Pons (tissue), 1 donor: ENCODE measurements around the gene SHANK1.

Experiments used
- DNase-seq: peaks from one replicate; pipeline ENCODE4 v3.0.0-alpha.2; 2016; ENCODE audit warnings: low spot score

SHANK1 gene

DNA sequence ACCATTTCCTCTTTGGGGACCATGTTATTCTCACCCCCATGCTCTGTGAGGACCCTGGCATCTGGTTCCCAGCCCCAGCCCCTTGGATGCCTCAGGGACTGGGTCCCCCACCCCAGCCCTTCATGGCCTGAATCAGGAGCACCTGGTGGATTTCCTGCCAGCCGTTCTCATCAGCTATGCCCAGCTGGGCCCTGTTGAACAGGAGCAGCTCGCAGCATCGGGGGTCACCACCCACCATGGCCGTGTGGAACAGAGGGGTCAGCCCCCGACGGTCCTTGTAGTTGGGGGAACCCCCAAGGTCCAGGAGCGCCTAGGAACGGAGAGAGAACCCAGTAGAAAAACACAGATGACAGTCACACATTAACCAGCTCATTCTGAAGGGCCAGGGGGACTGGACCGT is 7.8 kb downstream of the SHANK1 start:
- DNase-seq = no peak

DNA sequence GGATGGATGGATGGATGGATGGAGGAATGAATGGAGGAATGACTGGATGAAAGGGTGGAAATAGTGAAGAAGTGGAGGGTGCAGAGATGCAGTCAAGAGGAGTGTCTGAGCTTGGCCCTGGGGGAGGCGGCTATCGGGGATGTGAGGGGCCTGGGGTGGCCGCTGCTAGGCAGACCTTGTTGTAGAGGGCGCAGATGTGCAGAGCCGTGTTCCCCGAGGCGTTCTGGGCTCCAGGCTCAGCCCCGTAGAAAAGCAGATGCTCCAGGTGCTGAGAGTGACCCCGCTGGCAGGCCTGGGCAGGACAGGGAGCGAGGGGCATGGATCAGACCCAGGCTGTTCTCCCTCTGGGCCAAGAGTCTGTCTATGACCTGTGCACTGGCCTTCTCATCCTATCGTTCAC is 8.4 kb downstream of the SHANK1 start:
- DNase-seq = no peak

DNA sequence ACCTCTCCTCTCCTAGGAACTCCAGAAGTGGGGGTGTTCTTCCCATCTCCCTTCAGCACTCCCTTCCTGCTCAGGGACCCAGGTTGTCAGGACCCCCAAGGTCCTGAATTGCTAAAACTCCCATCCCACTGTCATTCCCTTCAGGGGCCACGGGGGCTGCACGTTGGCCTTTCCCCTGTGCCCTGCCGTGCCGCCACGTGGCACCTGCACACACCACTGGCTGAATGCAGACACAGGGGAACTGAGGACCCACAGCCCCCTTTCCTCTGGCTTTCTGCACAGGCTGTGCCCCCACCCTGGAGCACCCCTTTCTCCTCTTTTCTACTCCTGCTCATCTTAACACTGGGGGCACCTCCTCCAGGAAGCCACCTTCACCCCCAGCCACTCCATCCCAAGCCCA is 9.0 kb downstream of the SHANK1 start:
- DNase-seq = no peak

DNA sequence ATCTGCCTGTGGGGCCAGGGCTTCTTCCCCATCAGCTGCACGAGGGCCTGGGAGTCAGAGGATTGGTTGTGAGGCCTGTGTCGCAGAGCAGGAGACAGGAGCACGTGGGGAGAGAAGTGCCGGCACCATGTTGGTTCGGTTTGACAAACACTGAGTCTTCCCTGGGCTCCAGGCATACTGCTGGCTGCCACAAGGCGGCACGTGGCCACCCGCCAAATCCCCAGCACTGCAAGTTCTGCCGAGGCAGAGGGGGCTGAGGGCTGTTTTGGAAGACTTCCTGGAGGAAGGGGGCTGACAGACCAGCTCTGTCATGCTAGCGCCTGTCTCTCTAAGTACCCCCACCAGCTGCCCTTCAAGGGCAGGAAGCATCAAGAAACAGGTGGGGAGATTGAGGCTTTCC is 9.5 kb downstream of the SHANK1 start:
- no peak for DNase-seq

DNA sequence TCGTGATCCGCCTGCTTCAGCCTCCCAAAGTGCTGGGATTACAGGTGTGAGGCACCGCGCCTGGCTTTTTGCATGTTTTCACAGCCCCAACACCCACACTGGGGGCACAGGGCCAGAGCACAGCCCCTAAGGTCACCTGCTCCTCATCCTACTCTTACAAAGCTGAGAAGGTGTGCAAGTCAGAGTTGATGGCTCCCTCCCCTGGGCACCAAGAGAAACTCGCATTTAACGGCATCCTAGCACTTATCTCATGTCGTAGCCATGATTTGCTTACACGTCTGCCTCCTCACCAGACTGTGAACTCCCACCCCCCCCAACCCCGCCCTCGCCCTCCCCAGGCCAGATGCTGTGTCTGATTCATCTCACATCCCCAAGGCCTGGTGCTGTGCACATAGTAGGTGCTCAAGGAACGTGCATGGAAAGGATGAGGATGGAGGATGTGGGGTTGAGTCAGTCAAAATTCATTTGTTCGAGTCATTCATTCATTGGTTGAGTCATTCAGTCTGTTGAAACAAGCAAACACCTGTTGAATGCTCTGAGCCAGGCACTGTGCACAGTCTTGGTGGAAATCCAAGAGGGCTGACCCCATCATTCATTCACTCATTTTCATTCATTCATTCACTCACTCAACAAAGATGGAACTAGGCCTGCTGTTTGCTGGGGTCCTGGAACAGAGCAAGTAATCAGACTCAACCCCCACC is 11.3 kb downstream of the SHANK1 start:
- DNase-seq = no peak

DNA sequence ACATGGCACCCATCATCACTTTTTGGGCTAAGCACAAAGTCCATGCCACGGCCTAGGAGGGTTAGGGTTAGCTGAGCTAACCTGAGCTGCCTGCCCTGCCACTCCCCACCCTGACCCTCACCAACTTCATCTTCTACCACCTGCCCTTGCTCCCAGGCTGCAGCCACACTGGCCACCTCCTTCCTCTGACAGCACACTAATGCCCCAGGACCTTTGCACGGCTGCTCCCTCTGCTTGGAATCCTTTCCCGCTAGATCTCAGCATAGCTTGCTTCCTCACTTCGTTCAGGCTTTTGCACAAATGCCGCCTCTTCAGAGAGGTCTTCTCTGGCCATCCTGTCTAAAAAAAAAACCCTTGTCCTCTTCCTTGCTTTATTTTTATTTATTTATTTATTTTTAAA is 13.2 kb downstream of the SHANK1 start:
- no peak for DNase-seq

DNA sequence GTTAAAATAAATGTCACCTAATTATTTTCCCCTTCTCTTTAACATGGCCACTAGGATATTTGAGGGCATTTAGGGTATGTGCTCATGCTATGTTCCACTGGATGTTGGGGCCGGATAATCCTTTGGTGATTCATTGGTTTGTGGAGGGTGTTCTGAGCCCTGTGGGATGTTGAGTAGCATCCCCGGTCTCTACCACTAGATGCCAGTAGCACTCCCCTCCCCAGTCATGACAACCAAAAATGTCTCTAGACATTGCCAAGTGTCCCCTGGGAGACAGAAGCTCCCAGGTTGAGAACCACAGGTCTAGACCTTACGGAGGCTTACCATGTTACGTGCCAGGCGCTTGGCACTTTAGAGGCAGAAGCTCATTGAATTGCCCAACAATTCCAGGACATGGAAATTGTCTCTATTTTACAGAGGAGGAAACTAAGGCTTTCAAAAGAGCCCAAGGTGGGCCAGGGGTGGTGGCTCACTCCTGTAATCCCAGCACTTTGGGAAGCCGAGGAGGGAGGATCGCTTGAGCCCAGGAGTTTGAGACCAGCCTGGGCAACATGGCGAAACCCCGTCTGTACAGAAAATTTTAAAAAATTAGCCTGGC is 14.1 kb downstream of the SHANK1 start:
- no peak for DNase-seq

DNA sequence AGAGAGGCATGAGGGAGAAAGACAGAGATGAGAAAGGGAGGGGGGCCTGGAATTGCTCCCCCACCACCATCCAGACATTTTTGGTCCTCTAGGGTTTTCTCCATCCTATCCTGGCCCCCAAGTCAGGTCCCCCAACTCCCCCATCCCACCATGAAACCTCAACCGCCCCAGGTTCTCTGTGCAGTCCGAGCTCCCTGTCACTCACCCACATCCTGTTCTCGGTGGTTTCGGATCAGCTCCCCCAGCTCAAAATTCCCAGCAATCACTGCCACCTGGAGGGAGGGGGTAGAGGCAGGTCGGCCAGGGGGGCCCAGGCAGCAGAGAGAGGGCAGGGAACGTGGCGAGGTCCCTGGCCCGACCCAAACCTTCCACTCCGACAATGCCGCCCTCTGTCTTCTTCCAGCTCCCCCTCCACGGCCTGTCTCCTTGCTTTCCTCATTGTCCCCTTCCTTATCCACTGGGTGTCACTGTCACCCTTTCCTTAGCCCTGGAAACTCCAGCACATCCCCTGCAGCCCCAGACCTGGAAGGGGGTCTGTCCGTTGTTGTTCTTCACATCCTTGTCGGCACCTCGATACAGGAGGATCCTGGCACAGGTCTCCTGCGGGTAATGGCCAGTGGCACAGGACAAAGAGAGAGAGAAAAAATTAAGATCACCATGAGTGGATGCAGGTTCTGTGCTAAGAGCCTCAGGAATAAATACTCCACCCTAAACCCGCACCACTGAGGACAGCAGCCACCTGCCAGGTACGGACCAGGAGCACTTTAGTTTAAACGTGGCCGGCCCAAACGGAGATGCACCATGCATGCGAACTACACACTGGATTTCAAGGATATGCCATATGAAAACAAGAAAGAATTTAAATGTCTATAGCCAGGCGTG is 15.4 kb downstream of the SHANK1 start:
- no peak for DNase-seq

DNA sequence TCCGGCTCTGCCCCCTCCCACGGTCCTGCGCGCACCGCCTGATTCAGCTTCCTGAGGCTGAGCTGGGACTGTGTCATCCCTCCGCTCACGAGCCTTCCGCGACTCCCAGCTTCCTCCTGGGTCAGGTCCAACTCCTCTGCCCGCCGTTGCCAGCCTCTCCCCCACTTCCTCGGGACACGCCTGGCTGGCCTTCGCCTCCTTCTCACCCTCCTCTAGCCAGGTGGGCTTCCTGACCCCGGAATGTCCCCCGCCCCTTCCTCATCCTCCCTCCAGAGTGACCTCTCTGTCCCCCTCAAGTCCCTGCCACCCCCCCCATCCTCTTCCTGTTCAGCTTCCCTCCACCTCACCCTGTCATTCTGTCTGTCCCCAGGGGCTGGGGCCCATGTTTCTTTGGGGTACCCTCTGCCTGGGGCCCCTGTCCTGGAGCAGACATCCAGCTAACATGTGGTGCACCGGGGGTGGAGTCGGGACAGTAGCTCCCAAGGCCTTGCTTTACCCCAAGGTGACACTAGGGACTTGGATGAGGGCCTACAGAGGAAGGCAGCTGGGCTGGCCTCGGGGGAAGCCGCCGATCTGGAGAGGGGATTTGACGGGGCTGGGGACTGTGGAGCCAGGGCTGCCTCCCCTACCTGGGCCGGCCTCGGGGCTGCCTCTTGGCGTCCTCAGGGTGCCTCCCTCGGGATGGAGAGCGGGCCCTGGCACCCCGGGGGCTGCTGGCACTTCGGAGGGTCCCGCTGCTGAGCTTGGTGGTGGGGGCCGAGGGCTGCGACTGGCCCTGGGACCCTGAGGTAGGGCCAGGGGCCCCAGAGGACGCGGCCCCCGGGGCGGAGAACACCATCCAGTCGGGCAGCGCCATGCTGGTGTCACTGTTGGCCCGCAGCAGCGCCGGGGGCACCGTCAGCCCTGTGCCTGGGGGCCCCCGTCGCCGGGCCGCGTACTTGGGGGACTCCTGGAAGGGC is 16.5 kb downstream of the SHANK1 start:
- no peak for DNase-seq

- DNase-seq = no peak
Measured at GRCh38 chr19:50702158-50702870, 17.3 kb downstream of the SHANK1 start.

GRCh38 chr19:50701367-50701985 is 18.1 kb downstream of the SHANK1 start:
- no peak for DNase-seq

DNA sequence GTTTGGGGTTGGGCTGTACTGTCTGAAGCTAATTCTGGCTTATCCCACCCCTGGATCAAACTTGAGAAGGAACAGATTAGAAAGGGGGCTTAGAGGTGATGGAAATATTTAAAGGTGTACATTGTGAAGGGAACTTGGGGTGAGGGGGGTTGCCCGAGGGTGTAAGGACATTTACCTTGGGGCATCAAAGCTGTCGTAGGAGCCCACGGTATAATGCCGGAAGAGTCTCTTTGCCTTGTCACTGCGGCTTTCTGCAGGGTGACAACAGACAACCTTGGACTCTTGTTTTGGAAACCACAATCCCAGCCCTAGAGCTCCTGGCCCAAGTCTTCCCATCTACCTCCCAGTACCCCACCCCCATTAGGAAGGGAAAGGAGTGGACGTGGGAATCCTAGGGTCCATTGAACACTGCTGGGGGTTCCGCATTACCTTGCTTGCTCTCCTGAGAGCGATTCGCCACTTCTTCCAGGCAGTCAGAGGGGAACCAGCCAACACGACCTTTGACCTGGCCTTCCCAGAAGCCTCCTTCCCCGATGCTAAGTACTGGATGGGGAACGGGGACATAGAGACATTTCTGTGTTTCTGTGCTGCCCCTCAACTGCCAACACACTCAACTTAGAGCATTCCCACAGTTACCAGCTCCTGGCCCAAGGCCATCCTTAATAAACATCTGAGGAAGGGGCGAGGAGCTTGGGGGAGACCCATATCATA is 22.0 kb downstream of the SHANK1 start:
- DNase-seq = no peak

- no peak for DNase-seq
Measured at GRCh38 chr19:50696094-50696483, 23.5 kb downstream of the SHANK1 start.

DNA sequence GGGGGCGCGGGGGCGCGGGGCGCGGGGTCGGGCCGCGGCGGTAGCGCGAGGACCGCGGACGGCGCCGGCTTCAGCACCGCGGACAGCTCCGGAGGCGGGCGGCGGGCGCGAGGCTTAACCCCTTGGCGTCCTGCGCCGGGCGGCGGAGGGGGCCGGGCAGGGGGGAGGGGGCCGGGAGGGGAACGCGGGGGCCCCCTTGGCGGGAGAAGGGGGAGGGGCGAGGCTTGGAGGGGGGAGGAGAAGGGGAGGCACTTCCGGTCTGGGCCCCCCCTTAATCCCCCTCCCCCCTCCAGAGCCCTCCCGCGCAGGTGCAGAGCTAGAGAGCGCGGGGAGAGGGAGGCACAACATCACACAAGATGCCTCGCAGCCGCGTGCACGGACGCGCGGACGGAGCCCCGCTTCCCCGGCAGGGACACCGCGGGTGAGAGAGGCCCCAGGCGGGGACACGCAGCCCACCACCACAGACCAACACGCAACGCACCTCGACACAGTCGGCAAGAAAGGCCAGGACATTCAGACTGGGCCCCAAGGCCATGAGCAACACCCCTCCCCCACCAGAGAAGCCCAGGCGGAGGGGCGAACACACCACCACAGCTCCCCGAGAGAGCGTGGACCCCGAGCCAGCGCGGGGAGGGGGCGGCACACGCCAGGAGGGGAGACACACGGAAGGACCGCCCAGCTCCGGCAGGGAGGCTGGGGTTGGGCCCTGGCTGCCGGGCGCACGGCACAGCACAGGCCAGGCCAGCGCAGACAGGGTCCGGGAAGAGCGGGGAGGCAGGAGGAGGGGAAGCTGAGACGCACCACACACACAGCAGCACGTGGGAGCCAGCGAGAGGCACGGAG is 24.1 kb downstream of the SHANK1 start:
- no peak for DNase-seq

GRCh38 chr19:50694815-50695145 is 24.8 kb downstream of the SHANK1 start:
- no peak for DNase-seq

GRCh38 chr19:50693064-50693975 is 26.3 kb downstream of the SHANK1 start:
- no peak for DNase-seq

GRCh38 chr19:50690439-50690838 is 29.2 kb downstream of the SHANK1 start:
- no peak for DNase-seq

DNA sequence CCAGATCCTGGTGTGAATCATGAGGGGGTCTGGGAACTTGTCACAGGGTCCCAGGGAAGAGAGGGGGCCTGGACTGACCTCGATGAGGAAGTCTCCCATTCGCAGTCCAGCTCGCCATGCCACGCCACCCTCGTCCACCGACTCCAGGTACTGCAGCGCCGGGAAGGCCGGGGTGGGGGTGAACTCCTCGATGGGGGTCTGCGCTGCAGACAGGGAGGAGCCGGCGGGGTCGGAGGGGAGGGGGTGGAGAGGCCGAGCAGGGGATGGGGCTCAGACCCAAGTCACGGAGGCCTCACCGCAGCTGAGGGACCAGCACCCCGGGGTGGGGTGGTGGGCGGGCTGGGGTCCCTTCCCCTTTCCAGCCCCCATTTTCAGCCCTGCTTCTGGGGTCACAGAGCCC is 30.8 kb downstream of the SHANK1 start:
- DNase-seq = no peak
